DND-41 (cell line): Measurements from ENCODE around the gene HAND1.

Source experiments
- CTCF ChIP-seq: IDR thresholded peaks from 2 replicates; pipeline ENCODE4 v1.5.1; 2012; ENCODE audit warnings: borderline replicate concordance, low read length, moderate library complexity, mild to moderate bottlenecking; ENCODE audit not compliant: poor library complexity, severe bottlenecking; ENCODE audit errors: extremely low read depth
- EZH2 ChIP-seq: IDR thresholded peaks from 3 replicates; pipeline ENCODE4 v1.6.1; 2012; ENCODE audit warnings: borderline replicate concordance, low read depth, mild to moderate bottlenecking, moderate library complexity, low read length, inconsistent platforms; ENCODE audit not compliant: severe bottlenecking

GRCh38 chr5:154501566-154501965 lies 23.5 kb upstream of the HAND1 start:
- TF ChIP-seq CTCF (no peak), EZH2 (no peak)
